ENCODE measurements around the gene TOGARAM1.

TOGARAM1 gene

DNA sequence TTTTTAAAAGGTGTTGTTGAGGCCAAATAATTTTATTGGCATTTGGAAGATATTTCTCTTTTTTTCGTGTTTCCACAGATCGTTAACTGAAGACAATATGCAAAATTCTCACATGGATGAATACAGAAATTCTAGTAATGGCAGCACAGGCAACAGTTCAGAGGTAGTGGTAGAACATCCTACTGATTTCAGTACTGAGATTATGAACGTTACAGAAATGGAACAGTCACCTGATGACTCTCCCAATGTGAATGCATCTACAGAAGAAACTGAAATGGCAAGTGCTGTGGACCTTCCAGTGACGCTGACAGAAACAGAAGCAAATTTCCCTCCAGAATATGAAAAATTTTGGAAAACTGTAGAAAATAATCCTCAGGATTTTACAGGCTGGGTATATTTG lies 133.2 kb downstream of the TOGARAM1 start:
- TF ChIP-seq, protein P1, sequence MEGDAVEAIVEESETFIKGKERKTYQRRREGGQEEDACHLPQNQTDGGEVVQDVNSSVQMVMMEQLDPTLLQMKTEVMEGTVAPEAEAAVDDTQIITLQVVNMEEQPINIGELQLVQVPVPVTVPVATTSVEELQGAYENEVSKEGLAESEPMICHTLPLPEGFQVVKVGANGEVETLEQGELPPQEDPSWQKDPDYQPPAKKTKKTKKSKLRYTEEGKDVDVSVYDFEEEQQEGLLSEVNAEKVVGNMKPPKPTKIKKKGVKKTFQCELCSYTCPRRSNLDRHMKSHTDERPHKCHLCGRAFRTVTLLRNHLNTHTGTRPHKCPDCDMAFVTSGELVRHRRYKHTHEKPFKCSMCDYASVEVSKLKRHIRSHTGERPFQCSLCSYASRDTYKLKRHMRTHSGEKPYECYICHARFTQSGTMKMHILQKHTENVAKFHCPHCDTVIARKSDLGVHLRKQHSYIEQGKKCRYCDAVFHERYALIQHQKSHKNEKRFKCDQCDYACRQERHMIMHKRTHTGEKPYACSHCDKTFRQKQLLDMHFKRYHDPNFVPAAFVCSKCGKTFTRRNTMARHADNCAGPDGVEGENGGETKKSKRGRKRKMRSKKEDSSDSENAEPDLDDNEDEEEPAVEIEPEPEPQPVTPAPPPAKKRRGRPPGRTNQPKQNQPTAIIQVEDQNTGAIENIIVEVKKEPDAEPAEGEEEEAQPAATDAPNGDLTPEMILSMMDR (IDR thresholded peaks at IDR 0.05; ENCODE audit: control insufficient read depth, extremely low read depth, insufficient read depth) = no peak
- DNase-seq (ENCODE audit: low read depth) = no peak
- H3K4me3 ChIP-seq (ENCODE audit: low read depth, low read length) = no peak overlapping the region

DNA sequence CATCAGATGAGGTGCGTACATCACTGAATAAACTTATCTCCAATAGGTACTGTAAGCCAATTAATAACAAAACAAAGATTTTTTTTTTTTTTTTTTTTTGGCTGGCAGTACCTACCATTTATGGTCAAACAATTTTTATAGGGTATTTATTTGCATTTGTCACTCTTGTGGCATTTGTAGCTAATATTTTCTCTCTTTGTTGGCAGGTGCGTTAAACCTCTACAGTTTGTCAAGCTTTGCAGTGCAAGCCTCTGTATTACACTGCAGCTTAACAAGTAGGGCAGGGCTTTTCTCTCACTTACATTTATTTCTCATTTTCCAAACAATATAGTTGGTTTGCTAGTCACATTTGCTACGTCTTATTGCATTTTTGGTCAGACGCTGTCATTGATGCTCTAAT lies 134.2 kb downstream of the TOGARAM1 start:
- TF ChIP-seq, protein P1 (IDR thresholded peaks at IDR 0.05; ENCODE audit: control insufficient read depth, extremely low read depth, insufficient read depth) = no peak
- DNase-seq (ENCODE audit: low read depth) = peak; percentile 89
- H3K4me3 ChIP-seq (ENCODE audit: low read depth, low read length) = no peak overlapping the region

DNA sequence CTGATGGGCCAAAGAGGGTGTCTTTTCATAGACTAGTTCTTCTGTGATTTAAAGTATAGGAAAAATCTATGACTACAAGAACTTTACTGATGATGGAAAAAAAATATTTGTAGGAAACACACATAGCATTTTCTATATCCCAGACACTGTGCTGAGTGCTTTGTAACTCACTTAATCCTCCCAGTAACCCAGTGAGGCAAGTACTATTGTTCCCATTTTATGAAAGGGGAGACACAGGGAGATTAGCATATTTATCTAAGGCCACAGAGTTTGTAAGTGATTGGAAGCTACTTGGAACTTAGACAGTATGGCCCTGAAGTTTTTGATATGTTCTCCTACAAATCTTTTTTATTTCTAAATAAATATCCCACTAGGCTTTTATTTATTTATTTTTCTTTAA lies 141.8 kb downstream of the TOGARAM1 start:
- TF ChIP-seq, protein P1 (IDR thresholded peaks at IDR 0.05; ENCODE audit: control insufficient read depth, extremely low read depth, insufficient read depth) = no peak
- no peak overlapping the region for H3K4me3 ChIP-seq (ENCODE audit: low read depth, low read length)
- no peak for DNase-seq (ENCODE audit: low read depth)

DNA sequence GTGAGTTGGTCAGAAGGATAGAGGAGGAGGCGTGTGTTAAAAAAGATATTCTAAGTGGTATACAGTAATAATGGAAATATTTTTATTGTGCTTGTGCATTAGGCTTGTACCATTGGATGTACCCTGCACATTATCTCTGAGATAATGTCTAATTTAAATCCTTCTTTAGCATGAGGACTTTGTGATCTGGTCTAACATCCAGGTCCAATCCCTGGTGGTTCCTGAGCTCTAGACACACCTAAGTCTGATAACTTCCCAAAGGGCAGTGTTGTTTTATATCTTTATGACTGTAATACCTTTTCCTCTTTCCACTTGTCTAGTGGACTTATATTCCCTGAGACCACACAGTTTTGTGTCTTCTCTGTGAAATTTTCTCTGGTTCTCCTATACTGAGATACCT lies 142.6 kb downstream of the TOGARAM1 start:
- H3K4me3 ChIP-seq (ENCODE audit: low read depth, low read length) = no peak overlapping the region
- no peak for DNase-seq (ENCODE audit: low read depth)
- TF ChIP-seq, protein P1 (IDR thresholded peaks at IDR 0.05; ENCODE audit: control insufficient read depth, extremely low read depth, insufficient read depth) = no peak

DNA sequence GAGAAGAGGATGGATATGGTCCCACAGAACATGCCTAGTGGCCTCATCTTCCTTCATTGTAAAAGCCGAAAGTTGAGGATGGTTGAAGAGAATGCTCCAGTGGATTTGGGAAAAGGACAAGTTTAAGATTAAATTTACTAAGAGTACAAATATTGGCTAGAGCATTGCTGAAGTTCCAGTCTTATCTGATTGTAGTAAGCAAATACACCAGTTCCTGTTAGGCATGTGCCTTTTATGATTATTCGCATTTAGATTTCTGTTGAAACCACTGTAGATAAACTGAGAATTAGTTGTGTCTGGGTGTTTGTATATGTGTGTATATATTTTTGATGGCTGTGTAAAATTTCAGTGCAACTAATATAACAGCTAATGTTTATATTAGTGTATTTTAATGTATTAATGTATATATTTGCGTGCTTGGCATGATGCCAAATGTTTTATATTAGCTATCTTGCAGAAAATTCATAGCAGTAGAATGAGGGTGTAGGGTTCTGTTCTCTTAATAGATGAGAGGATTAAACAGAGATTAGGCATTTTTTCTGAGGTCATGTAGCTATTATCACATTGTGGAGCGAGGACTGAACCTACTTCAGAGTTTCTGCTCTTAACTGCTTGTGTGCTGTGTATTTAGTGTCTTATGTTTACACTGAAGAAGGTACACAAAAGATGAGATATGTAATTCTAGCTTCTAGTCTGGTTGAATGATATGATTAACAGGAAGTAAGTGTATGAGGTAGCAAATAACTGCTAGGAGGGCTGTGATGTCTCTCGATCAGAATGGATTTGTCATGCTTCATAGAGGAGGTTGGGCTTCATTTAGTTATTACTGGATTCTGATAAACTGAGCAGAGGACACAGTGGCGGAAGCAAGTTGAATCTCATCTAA lies 151.1 kb downstream of the TOGARAM1 start:
- DNase-seq (ENCODE audit: low read depth) = peak; percentile 88
- peak overlapping the region; percentile 30 for H3K4me3 ChIP-seq (ENCODE audit: low read depth, low read length)
- TF ChIP-seq, protein P1 (IDR thresholded peaks at IDR 0.05; ENCODE audit: control insufficient read depth, extremely low read depth, insufficient read depth) = no peak

DNA sequence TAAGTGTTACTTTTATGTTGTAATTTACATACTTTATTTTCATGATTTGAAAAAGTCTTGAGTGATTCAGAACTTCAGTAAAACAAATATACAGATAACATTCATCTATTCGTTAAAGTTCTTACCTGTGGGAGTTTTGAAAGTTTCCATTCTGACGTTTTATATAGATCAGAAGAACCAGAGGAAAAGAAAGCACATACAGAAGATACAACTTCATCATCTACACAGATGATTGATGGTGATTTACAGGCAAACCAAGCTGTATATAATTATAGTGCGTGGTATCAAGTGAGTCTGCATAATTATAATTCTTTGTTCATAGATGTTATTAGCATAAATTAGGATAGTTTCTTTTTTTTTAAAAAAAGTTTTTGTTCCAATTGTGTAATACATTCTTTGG lies 152.3 kb downstream of the TOGARAM1 start:
- no peak for DNase-seq (ENCODE audit: low read depth)

More for the DNA sequence above, 152.3 kb downstream of the TOGARAM1 start:
- no peak overlapping the region for H3K4me3 ChIP-seq (ENCODE audit: low read depth, low read length)
- TF ChIP-seq, protein P1 (IDR thresholded peaks at IDR 0.05; ENCODE audit: control insufficient read depth, extremely low read depth, insufficient read depth) = no peak

Measured in LNCaP clone FGC (cell line).